DMS114 treated with DMSO at 0.1 percent for 48 hours (cell line): ENCODE measurements around the gene ACER1.
"Not testable (repeated sequence)": the region's sequence is repeated elsewhere in the genome, so short reads cannot be mapped to it uniquely, and the experiment has no call there.

ENCODE experiments used
- DNase-seq: peaks from one replicate; lab custom pipeline; 2025; ENCODE audit not compliant: unreplicated experiment; lab: John Stamatoyannopoulos, UW

Gene ACER1

DNA sequence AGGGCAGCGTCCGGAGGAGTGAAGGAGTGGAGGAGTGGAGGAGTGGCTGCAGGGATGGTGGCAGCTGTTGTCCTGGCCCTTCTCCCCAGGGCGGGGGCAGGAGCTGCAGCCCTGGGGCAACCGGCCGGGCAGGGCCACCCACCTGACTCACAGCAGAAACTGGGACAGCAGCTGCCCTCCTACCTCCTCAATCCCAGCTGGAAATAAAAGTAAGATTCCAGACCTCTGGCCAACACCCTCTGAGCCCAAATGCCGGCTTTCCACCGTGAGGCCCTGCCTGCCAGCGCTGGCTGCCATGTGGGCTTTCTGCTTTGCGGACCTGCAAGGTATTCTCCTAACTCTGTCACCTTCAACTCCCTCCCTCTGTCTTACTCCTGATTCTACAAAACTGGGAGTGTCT, 24.6 kb upstream of the ACER1 start:
- DNase-seq = no peak

DNA sequence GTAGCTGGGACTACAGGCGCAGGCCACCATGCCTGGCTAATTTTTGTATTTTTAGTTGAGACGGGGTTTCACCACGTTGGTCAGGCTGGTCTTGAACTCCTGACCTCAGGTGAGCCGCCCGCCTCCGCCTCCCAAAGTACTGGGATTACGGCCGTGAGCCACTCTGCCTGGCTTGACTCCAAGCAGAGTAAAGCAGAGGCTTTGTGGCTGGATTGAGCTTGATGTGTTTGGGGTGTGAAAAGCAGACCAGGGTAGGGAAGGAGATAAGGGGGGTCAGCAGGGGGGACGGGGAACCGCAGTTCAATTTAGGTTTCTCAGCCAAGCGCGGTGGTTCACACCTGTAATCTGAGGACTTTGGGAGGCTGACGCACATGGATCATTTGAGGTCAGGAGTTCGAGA, 23.8 kb upstream of the ACER1 start:
- DNase-seq = no peak

DNA sequence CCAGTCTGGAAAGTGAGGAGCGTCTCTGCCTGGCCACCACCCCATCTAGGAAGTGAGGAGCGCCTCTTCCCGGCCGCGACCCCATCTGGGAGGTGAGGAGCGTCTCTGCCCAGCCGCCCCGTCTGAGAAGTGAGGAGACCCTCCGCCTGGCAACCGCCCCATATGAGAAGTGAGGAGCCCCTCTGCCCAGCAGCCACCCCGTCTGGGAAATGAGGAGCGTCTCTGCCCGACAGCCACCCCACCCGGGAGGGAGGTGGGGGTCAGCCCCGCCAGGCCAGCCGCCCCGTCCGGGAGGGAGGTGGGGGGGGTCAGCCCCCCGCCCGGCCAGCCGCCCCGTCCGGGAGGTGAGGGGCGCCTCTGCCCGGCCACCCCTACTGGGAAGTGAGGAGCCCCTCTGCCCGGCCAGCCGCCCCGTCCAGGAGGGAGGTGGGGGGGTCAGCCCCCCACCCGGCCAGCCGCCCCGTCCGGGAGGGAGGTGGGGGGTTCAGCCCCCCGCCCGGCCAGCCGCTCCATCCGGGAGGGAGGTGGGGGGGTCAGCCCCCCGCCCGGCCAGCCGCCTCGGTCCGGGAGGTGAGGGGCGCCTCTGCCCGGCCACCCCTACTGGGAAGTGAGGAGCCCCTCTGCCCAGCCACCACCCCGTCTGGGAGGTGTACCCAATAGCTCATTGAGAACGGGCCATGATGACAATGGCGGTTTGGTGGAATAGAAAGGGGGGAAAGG, 22.1 kb upstream of the ACER1 start:
- not testable (repeated sequence) for DNase-seq

DNA sequence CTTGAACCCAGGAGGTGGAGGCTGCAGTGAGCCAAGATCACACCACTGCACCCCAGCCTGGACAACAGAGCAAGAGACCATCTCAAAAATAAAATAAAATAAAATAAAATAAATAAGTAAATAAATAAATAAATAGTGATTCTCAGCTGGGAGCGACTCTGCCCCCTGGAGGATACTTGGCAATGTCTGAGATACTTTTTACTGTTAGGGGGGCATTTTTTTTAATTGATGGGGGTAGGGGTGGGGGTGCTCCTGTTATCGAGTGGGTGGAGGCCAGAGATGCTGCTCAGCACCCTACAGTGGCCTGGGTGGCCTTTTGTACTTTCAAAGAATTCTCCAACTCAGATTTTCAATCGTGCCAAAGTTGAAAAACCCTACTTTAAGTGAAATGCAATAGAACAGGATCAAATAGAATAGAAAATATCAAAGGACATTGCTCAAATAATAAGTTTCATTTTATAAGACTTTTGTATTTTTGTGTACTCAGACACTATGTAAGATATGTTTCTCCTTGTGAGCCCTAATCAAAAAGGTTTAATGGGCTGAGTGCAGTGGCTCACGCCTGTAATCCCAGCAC, 20.8 kb upstream of the ACER1 start:
- DNase-seq = no peak

DNA sequence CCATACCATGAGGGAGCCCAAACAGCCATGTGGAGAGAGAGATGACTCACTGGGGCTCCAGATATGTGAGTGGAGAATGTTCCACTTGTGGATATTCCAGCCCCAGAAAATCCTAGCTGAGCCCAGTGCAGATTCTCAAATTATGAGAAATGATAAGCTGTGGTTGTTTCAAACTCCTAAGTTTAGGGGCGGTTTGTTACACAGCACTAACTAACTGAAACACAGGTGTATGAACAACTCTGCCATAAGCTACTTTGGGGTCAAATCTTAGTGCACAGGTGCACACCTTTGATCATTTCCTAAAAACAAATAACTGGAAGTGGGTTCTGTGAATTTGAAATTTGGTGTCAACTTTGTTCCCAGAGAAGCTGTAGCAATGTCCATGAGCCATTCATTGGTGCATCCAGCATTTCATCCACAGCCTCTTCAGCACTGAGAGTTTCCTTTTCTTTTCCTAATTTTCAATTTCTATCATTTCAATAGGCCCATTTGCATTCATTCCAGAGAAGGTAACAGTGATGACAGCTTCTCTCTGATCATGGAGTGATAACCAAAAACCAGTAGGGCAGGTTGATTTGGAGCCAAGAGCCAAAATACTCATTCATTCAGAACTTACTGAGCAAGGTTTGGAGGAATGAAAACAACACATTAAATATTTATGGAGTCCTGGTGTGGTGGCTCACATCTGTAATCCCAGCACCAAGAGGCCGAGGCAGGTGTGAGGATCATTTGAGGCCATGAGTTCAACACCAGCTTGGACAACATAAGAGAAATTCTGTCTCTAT, 19.2 kb upstream of the ACER1 start:
- no peak for DNase-seq

DNA sequence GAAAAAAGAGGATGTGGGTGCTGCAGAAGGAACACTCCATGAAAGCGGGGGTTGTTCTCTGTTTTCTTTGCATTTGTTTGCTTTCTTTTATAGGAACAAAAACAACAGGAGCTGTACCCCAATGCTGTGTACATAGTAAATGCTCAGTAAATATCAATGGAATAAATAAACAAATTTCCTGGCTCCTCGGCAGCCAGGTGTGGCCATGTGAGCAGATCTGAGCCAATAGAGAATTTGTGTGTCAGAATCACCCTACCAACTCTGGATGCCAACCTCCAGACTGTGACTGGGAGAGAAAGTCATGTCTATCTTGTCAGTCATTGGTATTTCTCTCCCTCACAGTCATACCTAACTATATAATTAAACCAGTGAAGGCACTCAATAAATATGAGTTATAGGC, 17.3 kb upstream of the ACER1 start:
- no peak for DNase-seq

DNA sequence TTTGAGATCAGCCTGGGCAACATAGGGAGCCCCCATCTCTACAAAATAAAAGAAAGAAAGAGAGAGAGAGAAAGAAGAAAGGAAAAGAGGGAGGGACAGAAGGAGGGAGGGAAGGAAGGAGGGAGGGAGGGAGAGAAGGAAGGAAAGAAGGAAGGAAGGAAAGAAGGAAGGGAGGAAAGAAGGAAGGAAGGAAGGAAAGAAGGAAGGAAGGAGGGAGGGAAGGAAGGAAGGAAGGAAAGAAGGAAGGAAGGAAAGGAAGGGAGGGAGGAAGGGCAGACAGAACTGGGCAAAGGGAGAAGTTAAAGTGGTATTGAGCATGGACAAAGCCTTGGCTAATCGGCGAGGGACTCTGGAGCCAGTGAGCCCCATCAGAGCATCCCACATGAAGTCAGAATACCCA, 15.9 kb upstream of the ACER1 start:
- DNase-seq = not testable (repeated sequence)

DNA sequence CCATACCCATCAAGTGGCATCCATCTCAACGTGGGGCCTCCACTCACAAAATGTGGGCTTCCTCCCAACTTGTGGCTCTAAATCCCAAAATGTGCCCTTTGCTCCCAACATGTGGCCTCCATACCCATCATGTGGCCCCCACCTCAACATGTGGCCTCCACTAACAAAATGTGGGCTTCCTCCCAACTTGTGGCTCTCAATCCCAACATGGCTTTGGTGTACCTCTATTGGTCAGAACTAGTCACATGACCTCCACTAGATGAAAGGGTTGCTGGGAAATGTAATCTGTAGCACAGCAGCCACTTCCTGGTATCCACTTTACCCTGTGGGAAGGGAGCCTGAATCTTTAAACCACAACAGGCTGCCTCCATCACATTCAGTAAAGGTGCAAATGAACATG, 10.1 kb upstream of the ACER1 start:
- DNase-seq = no peak

DNA sequence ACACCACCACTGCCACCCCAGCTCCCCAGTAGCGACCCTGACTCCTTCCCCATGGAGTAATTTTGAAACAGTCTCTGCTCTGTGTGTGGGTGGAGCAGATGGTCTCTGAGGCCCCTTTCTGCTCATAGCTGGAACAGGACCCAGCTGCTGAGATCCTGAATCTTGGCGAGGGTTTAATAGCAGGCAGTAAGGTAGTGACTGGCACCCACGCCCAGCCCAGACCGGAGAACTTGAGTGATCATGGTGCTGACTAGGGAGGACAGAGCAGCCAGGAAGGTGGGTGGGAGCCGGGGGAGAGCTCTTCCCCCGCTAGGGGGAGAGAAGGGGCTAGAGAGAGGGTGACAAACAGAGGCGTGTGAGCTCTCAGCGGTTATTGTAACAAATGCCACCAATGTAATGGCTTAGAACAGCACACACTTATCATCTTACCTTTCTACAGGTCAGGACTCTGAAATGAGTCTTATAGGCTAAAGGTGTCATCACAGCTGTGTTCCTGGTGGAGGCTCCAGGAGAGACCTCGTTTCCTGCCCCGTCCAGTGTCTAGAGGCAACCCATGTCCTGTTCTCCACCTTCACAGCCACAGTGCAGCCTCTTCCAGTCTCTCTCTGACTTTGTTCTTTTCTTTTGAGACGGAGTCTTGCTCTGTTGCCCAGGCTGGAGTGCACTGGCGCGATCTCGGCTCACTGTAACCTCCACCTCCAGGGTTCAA, 7.2 kb upstream of the ACER1 start:
- no peak for DNase-seq

DNA sequence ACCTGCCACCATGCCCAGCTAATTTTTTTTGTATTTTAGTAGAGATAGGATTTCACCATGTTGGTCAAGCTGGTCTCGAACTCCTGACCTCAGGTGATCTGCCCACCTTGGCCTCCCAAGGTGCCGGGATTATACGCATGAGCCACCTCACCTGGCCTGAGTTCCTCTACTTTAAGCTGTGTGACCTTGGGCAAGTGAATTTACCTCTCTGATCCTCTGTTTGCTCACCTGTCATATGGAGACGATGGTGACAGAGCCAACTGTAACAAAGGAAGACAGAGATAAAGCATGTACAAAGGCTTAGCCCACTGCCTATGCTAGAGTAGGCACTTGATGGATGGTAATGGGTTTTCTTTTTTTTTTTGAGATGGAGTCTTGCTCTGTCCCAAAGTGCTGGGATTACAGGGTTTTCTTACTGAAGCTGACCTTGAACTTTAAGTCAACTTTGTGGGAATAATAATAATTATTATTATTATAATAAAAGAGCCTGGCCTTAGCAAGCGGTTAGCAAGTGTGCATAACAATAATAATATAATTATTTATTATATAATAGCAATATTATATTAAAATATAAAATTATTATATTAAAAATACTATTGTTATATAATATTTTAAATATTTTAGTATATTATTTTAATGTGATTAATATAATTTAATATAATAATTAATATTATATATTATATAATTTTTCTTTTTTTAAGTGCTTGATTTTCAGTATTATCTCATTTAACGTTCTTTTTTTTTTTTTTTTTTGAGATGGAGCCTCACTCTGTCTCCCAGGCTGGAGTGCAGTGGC, 1.3 kb upstream of the ACER1 start:
- no peak for DNase-seq

DNA sequence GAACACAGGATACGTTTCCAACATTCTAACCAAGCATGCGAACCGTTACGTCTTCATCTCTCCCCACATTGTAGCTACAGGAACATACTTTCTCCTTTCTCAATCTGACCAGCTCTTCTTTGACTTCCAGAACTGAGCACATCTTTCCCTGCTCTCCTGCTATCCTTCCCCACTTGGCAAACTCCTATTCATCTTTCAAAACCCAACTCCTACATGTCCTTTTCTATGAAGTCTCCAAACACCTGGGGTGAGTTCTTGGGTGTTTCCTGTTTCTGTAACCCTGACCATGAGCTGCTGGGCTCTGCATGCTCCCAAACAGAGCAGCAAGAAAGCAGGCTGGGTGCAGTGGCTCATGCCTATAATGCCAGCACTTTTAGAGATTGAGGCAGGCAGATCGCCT, 6.6 kb downstream of the ACER1 start:
- DNase-seq = no peak

DNA sequence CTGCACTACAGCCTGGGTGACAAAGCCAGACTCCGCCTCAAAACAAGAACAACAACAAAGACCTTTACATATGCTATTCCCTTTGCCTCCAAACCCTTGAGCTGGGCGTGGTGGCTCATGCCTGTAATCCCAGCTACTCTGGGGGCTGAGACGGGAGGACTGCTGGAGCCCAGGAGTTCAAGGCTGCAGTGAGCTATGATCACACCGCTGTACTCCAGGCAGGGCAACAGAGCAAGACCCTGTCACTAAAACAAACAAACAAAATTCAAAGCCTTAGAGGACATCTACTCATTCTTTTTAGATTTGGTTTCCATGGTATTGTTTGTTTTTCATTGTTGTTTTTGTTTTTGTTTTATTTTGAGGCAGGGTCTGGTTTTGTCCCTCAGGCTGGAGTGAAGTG, 7.8 kb downstream of the ACER1 start:
- DNase-seq = no peak

DNA sequence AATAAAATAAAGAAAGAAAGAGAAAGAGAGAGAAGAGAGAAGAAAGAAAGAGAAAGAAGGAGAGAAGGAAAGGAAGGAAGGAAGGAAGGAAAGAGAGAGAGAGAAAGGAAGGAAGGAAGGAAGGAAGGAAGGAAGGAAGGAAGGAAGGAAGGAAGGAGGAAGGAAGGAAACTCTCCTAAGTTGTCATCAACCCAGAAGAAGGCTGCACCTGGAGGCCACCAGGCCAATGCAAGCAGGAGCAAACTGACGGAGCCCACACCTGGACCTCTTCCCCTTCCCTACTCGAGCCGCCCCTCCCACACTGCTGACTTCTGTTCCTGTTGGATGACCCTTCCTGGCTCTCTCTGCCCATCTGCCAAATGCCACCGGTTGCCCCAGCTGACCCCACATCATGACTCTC, 8.7 kb downstream of the ACER1 start:
- DNase-seq = no peak

DNA sequence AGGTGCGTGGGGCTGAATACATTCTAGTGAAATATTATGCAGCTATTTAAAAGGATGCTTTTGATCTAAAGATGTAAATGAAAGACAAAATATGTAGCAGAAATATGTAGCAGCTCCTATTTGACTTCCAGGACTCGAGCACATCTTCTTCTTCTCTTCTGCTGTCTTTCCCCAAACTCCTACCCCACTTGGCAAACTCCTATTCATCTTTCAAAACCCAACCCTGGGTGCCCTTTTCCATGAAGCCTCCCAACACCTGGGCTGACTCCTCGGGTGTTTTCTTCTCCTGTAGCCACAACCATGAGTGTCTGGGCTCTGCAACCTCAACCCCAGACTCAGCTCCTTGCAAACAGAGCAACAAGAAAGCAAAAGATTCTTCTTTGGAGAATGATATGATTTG, 11.1 kb downstream of the ACER1 start:
- no peak for DNase-seq

DNA sequence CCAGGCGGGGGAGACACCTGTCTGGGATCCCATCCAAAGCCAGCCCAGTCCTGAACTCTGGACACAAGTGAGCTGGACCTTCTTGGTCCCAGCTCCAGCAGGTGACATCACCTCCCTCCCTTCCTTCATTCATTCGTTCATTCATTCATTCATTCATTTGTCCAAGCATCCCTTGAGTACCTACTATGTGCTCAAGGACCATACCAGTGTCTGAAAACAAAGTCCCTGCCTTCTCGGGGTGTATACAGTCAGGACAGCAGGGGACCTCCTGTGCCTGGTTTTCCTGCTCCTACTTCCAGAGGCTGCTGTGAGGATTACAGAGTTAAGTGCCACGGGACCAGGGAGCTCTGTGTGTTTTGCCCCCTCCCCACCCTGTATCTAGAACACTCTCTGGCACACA, 14.0 kb downstream of the ACER1 start:
- no peak for DNase-seq

DNA sequence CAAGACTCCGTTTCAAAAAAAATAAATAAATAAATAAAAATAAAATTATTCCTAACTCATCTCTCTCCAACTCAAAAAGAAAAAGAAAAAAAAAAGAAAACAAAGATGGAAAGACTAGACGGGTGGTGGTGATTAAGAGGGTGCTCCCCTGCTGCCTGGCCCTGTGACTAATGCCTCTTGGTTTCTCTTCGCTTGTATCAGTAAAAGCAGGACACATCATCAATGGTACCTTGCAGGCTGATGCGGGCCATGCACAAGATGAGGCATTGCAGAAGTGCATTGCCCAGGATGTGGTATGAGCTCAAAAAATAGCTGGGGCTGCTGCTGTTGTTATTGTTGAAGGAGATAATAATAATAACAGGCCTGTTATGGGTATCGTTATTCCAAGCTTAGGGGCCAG, 14.6 kb downstream of the ACER1 start:
- DNase-seq = no peak

DNA sequence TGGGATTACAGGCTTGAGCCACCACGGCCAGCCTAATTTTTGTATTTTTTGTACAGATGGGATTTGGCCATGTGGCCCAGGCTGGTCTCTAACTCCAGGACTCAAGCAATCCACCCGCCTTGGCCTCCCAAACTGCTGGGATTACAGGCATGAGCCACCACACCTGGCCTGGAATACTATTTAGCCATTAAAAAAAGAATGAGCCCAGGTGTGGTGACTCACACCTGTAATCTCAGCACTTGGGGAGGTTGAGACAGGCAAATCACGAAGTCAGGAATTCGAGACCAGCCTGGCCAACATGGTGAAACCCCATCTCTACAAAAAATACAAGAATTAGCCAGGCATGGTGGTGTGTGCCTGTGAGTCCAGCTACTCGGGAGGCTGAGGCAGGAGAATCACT, 17.8 kb downstream of the ACER1 start:
- not testable (repeated sequence) for DNase-seq

DNA sequence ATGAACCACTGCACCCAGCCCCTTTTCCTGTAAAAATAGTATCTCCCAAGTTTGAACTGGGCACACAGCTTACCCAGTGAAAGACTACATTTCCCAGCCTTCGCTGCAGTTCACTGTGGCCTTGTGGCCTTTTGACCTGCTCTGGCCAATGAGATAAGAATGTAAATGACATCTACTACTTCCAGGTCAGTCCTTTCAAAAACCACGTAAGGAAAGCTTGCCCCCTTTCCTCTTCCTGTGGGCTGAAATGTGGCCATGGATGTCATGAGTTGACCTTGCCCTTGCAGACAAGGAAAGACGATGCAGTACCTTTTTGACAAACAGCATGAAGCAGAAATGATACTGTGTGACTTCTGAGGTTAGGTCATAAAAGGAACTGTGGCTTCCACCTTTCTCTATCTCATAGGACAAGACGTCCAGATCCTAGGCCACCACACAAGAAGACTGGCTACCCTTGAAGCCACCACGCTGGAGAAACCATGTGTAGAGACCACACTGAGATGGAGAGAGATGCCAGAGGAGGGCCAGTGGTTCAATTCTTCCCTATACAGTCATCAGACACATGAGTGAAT, 19.9 kb downstream of the ACER1 start:
- no peak for DNase-seq

DNA sequence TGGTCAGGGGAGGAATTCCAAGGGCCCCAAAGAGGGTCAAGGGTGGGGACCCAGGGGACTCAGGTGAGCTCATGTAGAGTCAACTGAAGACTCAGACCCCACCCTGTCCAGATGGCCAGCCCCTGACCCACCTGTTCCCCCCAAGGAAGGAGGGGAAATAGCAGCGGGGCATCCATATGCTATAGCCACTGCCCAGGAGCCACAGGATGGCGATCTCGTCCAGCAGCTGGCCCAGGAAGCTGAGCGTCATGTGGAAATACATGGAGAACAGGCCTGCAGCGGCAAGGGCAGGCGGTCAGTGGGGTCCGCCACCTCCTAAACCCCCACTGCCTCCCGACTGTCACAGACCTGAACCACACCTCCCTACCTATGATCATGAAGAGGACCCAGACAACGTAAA, 21.4 kb downstream of the ACER1 start:
- DNase-seq = no peak

DNA sequence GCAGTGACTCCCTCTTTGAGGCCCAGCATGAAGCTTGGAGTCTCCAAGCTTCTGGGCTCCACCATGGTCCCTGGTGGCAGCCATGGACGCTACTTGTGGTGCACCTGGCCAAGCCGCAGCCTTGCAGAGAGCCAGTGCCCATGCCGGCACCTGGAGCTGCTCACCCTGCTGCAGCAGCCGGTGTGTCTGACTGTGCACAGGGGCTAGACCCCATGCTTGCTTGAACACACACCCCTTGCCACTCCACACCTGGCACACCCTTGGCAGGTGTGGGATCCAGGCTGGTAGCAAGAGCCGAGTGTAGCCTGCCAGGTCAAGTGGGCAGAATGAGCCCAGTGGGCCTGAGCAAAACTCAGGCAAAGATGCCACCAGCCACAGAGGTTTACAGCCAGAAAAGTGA, 35.0 kb downstream of the ACER1 start:
- no peak for DNase-seq

DNA sequence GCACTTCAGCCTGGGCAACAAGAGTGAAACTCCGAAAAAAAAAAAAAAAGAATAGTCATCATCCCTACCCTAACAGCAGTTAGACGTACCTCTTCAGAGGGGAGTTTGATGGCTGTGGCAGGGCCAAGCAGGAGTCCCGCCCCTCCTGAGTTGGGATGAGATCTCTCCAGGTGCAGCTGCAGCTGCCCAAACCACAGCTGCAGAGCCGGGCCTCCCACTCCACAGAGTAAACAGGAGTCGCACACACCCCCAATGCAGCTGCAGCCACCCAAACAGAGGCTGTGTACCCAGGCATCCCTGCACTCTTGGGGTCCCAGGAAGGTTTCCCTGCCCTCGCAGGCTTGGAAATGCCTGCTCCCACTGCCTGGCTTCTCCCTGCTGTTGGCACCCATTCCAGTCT, 36.2 kb downstream of the ACER1 start:
- DNase-seq = no peak
